Activated CD8-positive, alpha-beta memory T cell treated with anti-CD3 and anti-CD28 coated beads for 24 hours (primary cell): ENCODE data around the gene OR7A17.

Experiments
- DNase-seq: peaks from one replicate; pipeline ENCODE4 v3.0.0-alpha.2; 2020

The OR7A17 gene

DNA sequence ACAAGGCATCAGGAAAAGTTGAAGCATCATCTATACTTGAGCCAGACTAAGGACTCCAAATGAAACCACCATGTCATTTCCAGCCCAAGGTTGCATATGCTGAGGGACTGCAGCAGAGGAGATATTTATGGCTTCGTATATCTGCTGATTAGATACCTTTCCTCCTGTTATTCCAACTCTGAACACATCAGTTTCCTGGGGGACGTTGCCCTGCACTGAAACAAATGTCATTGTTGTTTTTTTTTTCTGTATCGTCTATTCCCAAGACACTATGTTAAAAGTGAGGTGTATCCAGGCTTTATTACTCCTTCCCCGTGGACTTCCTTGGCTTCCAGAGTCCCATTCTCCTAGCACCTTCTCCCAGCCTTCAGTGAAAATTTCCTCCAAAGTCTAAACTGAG, at the start of gene OR7A17:
TSS of gene OR7A17 (minus strand) at position 101 of the 400 bp plus-strand sequence. CDS start 4,777 bp downstream, outside the sequence.
- DNase-seq, result no peak

DNA sequence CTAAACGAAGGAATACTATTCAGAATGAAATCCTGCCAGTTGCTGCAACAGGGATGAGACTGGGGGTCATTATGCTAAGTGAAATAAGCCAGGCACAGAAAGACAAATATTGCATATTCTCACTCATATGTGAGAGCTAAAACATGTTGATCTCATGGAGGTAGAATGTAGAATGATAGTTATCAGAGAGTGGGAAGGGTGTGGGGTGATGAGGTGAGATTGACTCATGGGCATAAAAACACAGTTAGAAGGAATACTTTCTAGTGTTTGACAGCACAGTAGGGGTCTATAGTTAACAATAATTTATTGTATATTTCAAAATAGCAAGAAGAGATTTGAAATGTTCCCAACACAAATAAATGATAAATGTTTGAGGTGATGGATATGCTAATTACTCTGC, 47.6 kb upstream of the OR7A17 start:
- DNase-seq, result no peak

DNA sequence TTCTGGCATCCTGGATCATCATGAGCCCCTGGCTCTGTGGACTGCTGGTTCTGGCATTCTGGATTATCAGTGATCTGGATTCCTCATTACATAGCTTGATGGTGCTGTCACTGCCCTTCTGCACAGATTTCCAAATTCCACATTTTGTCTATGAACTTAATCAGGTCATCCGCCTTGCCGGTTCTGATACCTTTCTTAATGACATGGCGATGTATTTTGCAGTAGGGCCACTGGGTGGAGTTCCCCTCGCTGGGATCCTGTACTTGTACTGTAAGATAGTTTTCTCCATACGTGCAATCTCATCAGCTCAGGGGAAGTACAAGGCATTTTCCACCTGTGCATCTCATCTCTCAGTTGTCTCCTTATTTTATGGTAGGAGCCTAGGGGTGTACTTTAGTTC, 30.9 kb upstream of the OR7A17 start:
- DNase-seq, result no peak

DNA sequence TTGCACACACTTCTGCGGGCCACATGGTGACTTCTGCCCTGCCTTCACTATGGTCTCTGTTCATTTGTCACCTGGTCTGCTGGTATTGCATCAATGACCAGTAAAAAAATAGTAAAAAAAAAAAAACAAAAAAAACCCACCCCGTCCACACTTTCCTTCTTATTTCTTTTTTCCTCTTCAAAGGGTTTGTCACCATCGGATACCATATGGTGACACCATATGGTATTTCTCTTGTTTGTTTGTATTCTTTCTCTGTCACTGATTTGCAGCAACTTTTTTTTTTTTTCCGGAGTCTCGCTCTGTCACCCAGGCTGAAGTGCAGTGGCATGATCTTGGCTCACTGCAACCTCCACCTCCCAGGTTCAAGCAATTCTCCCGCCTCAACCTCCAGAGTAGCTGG, 29.2 kb upstream of the OR7A17 start:
- DNase-seq, result no peak

DNA sequence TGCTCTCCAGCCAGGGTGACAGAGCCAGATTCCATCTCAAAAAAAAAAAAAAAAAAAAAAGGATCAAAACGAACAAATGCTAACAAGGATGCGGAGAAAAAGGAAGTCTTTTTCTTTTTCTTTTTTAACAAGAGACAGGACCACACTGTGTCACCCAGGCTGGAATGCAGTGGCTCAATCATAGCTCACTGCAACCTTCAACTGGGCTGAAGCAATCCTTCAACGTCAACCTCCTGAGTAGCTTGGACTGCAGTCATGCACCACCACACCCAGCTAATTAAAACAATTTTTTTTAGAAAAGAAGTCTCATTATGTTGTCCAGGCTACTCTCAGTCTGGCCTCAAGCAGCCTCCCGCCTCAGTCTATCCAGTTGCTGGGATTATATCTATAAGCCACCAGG, 20.8 kb upstream of the OR7A17 start:
- DNase-seq, result no peak

DNA sequence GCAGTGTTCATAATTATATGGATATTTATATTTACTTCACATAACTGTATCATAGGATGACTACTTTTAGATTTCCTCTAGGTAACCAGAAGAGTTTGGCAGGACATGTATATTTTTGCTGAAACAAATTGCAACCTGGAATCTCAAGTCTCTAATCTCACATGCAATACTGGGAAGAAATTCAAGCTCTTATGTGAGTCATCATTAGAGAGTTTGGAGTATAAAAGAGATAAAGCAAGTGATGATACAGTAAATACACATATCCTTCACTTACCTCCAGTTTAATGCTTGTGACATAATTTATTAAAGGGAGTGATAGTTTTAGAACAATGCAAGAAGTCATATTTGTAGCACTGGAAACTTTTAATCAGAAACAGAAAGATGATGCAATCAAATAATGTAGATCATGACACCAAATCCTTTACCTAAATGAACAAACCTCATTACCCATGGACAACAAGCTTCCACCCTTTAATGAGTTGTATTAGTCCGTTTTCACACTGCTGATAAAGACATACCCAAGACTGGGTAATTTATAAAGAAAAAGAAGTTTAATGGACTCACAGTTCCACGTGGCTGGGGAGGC, 15.8 kb upstream of the OR7A17 start:
- no peak for DNase-seq

DNA sequence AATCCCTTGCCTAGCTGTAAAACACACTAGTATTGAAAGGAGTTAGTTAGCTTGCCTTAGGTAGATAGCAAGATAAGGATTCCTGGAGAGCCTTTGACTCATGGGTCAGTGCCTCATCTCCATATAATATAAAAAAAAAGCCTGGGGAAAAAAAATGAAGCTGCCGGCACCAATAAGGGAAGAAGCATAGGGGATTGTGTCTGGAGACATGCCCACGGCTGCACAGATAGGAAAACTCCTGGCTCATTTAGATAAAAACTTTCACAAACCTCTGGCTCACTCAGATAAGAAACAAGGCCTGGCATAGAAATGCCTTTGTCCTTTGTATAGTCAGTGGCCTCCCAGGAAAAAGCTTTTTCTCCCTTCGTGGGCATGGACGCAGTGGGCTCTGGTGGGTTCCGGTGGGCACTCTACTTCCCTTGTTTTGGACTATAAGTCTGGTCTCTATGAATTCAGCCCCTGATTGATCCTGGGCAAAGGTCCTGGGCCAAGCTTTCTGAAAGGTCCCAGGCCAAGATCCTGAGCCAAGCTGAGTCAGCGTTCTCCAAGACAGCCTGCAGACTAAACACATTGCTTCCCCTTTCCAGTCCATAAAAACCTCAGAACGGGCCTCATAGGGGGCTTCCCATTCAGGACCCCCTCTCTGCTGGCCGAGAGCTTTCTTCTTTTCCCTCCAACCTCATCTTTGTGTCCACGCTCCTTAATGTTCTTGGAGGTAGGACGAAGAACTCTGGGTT, 4.9 kb upstream of the OR7A17 start:
- no peak for DNase-seq

DNA sequence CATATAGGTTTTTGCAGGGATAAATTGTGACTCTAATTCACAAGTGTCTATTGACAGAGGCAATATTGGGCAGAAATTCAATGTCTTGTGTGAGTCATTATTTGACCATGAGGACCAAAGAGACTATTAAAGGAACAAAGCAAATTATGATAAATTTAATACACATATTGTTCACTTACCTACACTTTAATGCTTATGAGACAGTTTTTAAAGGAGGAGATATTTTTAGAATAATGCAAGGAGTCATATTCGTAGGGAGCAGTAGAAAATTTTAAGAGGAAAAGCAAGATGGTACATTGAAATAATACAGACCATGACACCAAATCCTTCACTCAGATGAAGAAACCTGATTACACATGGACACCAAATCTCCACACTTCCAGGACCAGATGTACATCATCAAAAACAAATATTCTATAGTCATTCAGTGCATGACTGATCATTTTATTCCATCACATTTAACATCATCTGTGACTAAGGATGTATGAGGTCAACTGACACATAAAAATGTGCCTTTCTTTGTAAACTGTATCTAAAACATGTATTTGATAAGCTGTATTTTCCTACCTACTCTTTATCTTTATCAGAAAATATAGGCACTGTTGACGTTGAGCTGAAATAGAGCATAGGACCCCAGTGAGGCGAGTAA, 4.2 kb upstream of the OR7A17 start:
- no peak for DNase-seq

DNA sequence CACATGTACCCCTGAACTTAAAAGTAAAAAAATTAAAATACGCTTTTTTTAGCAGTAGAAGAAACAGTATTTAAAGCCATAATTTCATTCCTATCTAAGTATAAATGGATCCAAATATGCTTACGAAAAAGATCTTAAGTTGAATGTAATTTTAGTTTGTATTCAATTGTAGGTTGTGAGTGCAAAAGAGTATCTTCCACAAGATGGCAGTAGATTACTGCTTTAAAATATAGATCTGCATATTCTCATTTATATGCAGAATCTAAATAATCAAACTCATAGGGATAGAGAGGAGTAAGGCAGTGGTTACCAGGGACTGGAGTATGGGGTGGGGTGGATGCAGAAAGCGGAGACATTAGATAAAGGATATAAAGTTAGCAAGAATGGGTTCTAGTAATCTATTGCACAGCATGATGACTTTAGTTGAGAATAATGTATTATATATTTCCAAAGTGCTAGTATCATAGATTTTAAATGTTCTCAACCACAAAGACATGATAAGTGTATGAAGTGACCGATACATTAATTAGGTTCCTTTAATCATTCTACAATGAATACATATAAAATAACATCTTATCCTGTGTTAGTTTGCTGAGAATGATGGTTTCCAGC, 14.2 kb downstream of the OR7A17 start:
- no peak for DNase-seq

DNA sequence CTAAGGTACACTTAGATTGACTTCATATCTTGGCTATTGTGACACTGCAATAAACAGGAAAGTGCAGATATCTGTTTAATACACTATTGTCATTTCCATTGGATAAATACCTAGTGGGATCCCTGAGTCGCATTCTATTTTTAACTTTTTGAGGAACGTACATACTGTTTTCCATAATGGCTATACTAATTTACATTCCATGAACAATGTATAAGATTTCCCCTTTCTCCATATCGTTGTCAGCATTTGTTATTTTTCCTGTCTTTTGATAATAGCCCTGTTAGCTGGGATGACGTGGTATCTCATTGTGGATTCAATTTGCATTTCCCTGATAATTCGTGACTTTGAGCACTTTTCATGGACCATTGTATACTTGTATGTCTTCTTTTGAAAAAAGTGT, 17.4 kb downstream of the OR7A17 start:
- DNase-seq, result no peak

DNA sequence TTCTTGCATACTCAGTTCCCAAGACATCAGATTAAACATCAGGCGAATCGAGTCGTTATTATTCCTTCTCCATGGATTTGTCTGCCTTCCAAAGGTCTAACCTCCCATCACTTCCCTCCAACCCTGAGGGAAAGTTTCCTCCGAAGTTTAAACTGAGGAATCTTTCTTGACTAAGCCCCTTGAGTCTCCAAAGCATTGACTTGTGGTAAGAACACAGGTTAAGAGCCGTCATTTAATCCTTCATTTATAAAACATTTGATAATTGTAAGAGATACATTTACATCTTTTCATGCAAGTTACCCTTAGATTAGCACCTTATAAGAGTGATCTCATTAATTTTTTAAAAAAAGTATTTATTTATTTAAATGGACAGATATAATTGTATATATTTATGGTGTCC, 37.1 kb downstream of the OR7A17 start, which contains the start of gene OR7A10:
TSS of gene OR7A10 (minus strand) at position 101 of the 400 bp plus-strand sequence. CDS start 7,045 bp downstream, outside the sequence.
- no peak for DNase-seq

DNA sequence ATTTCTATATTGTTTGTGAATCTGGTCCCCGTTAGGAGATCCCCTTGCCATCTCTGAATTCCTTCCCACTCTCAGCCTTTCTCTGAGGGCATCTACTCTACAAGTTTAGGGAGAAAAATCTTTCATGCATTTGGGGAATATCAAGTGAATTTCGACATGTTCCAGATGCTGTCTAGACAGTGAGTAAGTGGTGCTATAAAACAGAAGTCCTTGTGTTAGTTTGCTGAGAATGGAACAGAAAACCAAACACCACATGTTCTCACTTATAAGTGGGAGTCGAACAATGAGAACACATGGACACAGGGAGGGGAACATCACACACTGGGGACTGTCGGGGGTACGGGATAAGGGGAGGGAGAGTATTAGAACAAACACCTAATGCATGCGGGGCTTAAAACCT, 42.4 kb downstream of the OR7A17 start:
- no peak for DNase-seq

DNA sequence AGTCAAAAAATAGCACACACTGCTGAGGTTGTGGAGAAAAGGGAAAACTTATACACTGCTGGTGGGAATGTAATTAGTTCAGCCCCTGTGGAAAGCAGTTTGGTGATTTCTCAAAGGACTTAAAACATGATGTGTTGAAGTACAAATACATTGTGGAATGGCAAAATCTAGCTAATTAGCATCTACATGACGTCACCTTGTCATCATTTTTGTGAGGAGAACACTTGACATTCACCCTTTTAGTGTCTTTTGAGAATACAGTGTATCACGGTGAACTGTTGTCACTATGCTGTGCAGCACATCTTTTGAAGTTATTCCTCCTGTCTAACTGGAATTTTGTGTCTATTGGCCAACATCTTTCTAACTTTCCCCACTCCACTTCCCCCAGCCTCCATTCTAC, 42.8 kb downstream of the OR7A17 start:
- DNase-seq, result no peak

DNA sequence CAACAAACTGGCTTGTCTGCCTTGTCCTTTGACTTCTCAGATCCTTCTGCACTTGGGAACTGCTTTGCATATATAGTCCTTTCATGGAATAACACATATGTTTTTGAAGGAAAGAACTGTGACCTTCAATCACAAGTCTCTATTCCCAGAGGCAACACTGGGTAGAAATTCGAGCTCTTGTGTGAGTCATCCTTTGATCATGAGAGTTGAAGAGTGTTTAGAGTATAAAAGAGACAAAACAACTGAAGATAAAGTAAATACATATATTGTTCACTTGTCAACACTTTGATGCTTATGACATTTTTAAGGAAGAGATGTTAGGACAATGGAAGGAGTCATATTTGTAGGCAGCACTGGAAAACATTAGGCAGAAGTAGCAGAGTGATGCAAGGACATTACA, 45.7 kb downstream of the OR7A17 start:
- no peak for DNase-seq

DNA sequence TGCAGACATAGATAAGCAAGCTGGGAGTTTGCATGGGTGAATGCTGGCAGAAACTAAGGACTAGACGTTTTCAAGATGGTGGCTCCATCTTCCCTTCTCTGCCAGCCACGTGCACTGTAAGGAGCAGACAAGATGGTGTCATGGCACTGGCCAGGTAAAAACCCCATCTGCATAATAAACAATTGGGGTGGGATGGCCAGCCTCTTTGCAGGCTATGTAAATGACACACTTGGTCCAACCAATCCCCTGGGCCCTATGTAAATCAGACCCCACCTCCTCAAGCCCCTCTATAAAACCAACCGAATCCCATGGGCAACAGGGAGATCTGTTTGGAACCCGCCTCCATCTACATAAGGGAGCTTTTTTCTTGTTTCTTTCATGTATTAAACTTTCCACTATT, 48.5 kb downstream of the OR7A17 start:
- DNase-seq, result no peak

DNA sequence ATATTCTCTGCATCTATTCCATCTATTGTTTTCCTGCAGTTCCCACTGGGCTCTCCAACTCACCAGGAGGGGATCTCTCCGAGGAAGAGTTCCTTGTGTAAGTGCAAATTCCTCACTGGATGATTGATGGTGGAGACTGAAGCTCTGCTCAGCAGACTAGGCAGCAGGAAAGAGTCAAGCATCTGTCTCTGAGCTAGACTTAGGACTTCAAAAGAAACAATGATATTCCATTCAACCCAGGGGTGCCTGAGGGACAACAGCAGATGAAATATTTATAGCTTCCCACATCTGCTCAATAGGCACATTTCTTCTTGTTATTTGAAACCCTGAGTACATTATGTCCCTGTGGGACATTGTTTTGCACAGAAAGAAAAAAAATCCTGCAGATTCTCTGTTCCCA, 50.9 kb downstream of the OR7A17 start, which contains the start of the genes OR7A5 and OR7C1:
TSS of gene OR7A5 (minus strand) at position 175 of the 400 bp plus-strand sequence. CDS start 6,944 bp downstream, outside the sequence.
TSS of gene OR7C1 (minus strand) at position 175 of the 400 bp plus-strand sequence. CDS start 35,049 bp downstream, outside the sequence.
- no peak for DNase-seq

DNA sequence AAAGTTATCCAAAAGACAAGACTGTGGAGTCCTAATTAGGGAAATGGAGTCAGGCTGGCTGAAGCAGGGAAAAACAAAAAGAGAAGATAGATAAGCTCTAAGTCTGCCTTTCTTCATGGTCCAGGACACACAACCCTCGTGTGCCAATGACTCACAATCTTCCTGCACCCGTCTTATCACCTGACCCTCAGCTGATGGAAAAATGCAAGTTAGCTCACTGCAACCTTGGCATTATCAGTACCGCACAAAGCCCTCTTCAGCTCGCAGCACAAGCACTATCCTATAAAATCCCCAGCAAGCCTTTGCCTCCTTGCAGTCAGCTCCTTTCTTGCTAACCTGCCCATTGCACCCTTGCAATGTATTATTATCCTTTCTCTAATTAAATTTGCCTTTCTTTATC, 55.2 kb downstream of the OR7A17 start:
- no peak for DNase-seq
